Measurements from ENCODE around the gene DDX55.

DDX55 gene

DNA sequence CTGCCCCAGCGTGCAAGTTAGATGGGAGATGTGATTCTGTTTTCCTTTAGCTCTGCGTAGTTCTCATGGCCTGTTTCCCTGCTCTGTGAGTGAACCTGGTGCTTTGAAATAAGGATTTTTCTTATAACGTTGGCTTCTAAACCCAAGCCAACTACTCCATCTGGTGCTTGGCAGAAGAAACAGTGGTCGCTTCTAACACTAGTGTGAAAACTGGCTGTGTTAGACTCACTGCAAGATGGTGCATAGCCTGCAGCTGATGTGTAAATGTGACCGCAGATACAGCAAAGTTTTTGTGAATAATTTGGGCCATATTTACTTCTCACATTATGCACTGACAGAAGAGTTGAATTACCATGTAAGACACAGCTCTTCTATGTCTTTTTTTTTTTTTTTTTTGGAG is 44.0 kb downstream of the DDX55 start:
- no peaks in the 10 kb centered on the region for H3K27me3 ChIP-seq (ENCODE audit: control insufficient read depth, insufficient read depth, low read length)
- no peak overlapping the region for H3K9ac ChIP-seq (ENCODE audit: low read length)
- H3K9me3 ChIP-seq (ENCODE audit: control insufficient read depth, insufficient read depth, low read depth, low read length) = no peaks in the 10 kb centered on the region
- H3K36me3 ChIP-seq (ENCODE audit: control insufficient read depth, insufficient read depth, low read length) = peaks cover 73% of the 10 kb centered on the region
- H3K4me1 ChIP-seq (ENCODE audit: control insufficient read depth, insufficient read depth, low read length) = no peaks in the 10 kb centered on the region
- H3K4me3 ChIP-seq (ENCODE audit: low read depth, low read length) = no peak overlapping the region
- H3K27ac ChIP-seq (ENCODE audit: low read depth, low read length) = no peak overlapping the region

- Histone ChIP-seq H3K9me3 (ENCODE audit: control insufficient read depth, insufficient read depth, low read depth, low read length) (no peaks in the 10 kb centered on the region), H3K4me3 (ENCODE audit: low read depth, low read length) (no peak overlapping the region), H3K36me3 (ENCODE audit: control insufficient read depth, insufficient read depth, low read length) (peaks cover 82% of the 10 kb centered on the region), H3K9ac (ENCODE audit: low read length) (no peak overlapping the region), H3K4me1 (ENCODE audit: control insufficient read depth, insufficient read depth, low read length) (no peaks in the 10 kb centered on the region), H3K27me3 (ENCODE audit: control insufficient read depth, insufficient read depth, low read length) (no peaks in the 10 kb centered on the region), H3K27ac (ENCODE audit: low read depth, low read length) (no peak overlapping the region)
Measured at GRCh38 chr12:123648401-123648800, 46.5 kb downstream of the DDX55 start.

GRCh38 chr12:123654129-123654701 is 52.3 kb downstream of the DDX55 start:
- H3K4me1 ChIP-seq (ENCODE audit: control insufficient read depth, insufficient read depth, low read length) = no peaks in the 10 kb centered on the region
- H3K4me3 ChIP-seq (ENCODE audit: low read depth, low read length) = no peak overlapping the region
- no peak overlapping the region for H3K27ac ChIP-seq (ENCODE audit: low read depth, low read length)
- no peak overlapping the region for H3K9ac ChIP-seq (ENCODE audit: low read length)
- no peaks in the 10 kb centered on the region for H3K9me3 ChIP-seq (ENCODE audit: control insufficient read depth, insufficient read depth, low read depth, low read length)
- no peaks in the 10 kb centered on the region for H3K27me3 ChIP-seq (ENCODE audit: control insufficient read depth, insufficient read depth, low read length)
- peaks cover 75% of the 10 kb centered on the region for H3K36me3 ChIP-seq (ENCODE audit: control insufficient read depth, insufficient read depth, low read length)

DNA sequence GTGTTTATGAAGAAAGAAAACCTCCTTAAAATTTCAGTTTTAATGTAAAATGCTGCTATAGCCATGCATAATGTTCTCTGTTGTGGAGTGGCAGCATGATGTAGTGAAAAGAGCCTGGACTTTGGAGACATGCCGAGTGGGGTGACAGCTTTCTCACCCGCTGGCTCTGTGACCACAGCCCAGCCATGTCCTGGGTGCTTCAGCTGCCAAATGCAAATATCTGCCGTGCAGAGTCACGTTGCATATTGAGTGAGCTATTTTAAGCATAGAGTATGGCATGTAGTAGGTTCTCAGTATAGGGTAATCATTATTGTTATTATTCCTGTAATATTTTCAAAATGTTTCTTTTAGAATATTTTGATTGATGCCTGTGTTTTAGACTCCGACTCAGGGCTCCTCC is 53.5 kb downstream of the DDX55 start:
- H3K27ac ChIP-seq (ENCODE audit: low read depth, low read length) = no peak overlapping the region
- no peaks in the 10 kb centered on the region for H3K4me1 ChIP-seq (ENCODE audit: control insufficient read depth, insufficient read depth, low read length)
- no peaks in the 10 kb centered on the region for H3K27me3 ChIP-seq (ENCODE audit: control insufficient read depth, insufficient read depth, low read length)
- H3K36me3 ChIP-seq (ENCODE audit: control insufficient read depth, insufficient read depth, low read length) = peaks cover 77% of the 10 kb centered on the region
- H3K9me3 ChIP-seq (ENCODE audit: control insufficient read depth, insufficient read depth, low read depth, low read length) = no peaks in the 10 kb centered on the region
- no peak overlapping the region for H3K4me3 ChIP-seq (ENCODE audit: low read depth, low read length)
- H3K9ac ChIP-seq (ENCODE audit: low read length) = no peak overlapping the region

DNA sequence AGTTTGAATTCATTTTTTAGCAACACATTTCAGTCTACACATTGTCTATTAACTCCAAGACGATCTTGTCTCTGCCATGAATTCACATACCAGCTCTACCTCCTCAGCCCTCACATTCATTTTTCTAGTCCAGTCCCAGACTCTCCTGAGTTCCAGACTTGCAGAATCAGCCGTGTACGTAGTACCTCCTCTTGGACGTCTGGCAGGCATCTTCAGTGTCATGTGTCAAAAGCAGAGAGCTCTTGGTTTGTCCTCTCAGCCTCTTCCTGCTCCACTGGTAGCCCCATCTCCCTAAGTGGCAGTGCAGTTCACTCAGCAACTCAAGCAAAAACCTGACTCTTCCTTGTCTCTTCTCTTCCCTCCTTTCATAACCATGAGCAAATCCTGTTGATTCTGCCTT is 54.5 kb downstream of the DDX55 start:
- Histone ChIP-seq H3K4me1 (ENCODE audit: control insufficient read depth, insufficient read depth, low read length) (no peaks in the 10 kb centered on the region), H3K27me3 (ENCODE audit: control insufficient read depth, insufficient read depth, low read length) (no peaks in the 10 kb centered on the region), H3K4me3 (ENCODE audit: low read depth, low read length) (no peak overlapping the region), H3K36me3 (ENCODE audit: control insufficient read depth, insufficient read depth, low read length) (peaks cover 71% of the 10 kb centered on the region), H3K27ac (ENCODE audit: low read depth, low read length) (no peak overlapping the region), H3K9me3 (ENCODE audit: control insufficient read depth, insufficient read depth, low read depth, low read length) (no peaks in the 10 kb centered on the region), H3K9ac (ENCODE audit: low read length) (no peak overlapping the region)

- Histone ChIP-seq H3K4me1 (ENCODE audit: control insufficient read depth, insufficient read depth, low read length) (no peaks in the 10 kb centered on the region), H3K36me3 (ENCODE audit: control insufficient read depth, insufficient read depth, low read length) (peaks cover 65% of the 10 kb centered on the region)
Measured at GRCh38 chr12:123657211-123657610, 55.3 kb downstream of the DDX55 start.

DNA sequence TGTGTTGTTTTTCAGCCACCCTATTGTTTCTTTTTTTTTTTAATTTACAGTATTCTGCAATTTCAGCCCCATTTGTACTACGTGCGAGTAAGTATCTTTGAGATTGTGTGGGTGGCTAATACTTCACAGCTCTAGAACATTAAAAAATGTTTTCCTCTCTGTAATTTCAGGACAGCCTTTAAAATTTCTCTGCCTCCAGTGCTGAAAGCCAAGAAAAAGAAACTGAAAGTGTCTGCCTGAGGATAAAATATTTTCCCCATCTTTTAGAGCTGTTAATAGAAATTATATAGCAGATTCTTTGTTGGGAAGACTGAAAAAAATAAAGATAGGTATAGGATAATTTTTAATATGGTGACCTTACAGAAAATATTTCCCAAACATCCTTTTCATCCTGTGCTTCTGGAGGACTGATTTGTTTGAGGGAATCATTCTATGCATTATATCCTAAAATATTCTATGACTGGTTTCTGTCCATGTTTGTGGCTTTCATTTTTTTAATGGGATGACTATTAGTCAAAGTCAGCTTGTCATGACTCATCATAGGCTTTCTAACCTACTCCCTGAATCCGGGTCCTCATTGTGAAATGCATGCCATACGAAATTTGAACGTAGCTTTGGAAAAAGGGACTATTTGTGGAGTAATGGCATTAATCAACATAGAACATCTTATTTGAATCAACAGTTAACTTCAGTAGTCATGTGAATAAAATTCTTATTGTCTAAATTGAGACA is 58.3 kb downstream of the DDX55 start:
- no peaks in the 10 kb centered on the region for H3K27me3 ChIP-seq (ENCODE audit: control insufficient read depth, insufficient read depth, low read length)
- no peak overlapping the region for H3K9ac ChIP-seq (ENCODE audit: low read length)
- H3K27ac ChIP-seq (ENCODE audit: low read depth, low read length) = no peak overlapping the region
- H3K9me3 ChIP-seq (ENCODE audit: control insufficient read depth, insufficient read depth, low read depth, low read length) = no peaks in the 10 kb centered on the region
- H3K4me3 ChIP-seq (ENCODE audit: low read depth, low read length) = no peak overlapping the region
- H3K36me3 ChIP-seq (ENCODE audit: control insufficient read depth, insufficient read depth, low read length) = peaks cover 45% of the 10 kb centered on the region
- H3K4me1 ChIP-seq (ENCODE audit: control insufficient read depth, insufficient read depth, low read length) = no peaks in the 10 kb centered on the region

More at GRCh38 chr12:123657211-123657610, 55.3 kb downstream of the DDX55 start:
- no peaks in the 10 kb centered on the region for H3K9me3 ChIP-seq (ENCODE audit: control insufficient read depth, insufficient read depth, low read depth, low read length)
- no peaks in the 10 kb centered on the region for H3K27me3 ChIP-seq (ENCODE audit: control insufficient read depth, insufficient read depth, low read length)
- H3K9ac ChIP-seq (ENCODE audit: low read length) = no peak overlapping the region
- H3K4me3 ChIP-seq (ENCODE audit: low read depth, low read length) = no peak overlapping the region
- H3K27ac ChIP-seq (ENCODE audit: low read depth, low read length) = no peak overlapping the region

DNA sequence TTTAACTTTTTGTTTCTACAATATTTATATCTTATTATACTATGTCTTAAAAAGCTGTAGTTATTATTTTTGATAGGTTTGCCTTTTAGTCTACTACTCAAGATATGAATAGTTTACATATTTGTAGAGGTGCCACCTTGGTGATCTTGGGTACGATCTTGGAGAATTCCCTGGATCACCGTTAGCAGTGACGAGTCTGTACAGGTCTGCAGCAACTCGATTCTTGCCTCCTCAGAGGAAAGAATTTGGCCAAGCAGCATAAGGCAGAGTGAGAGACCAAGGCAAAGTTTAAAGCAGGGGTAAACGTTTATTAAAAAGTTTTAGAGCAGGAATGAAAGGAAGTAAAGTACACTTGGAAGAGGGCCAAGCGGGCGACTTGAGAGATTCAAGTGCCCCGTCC is 65.9 kb downstream of the DDX55 start:
- H3K4me1 ChIP-seq (ENCODE audit: control insufficient read depth, insufficient read depth, low read length) = peaks cover 5% of the 10 kb centered on the region; the same call in 1 of the 2 replicates
- H3K27ac ChIP-seq (ENCODE audit: low read depth, low read length) = no peak overlapping the region
- H3K9ac ChIP-seq (ENCODE audit: low read length) = no peak overlapping the region
- H3K9me3 ChIP-seq (ENCODE audit: control insufficient read depth, insufficient read depth, low read depth, low read length) = no peaks in the 10 kb centered on the region
- no peaks in the 10 kb centered on the region for H3K36me3 ChIP-seq (ENCODE audit: control insufficient read depth, insufficient read depth, low read length)
- no peaks in the 10 kb centered on the region for H3K27me3 ChIP-seq (ENCODE audit: control insufficient read depth, insufficient read depth, low read length)
- no peak overlapping the region for H3K4me3 ChIP-seq (ENCODE audit: low read depth, low read length)
